Measurements from ENCODE around the gene PAX1.

PAX1 gene

GRCh38 chr20:21709535-21709904 lies 4.1 kb downstream of the PAX1 start:
- H3K4me1 Mint-ChIP-seq (ENCODE audit: low read depth): peaks cover 2% of the 10 kb centered on the region
- no peaks in the 10 kb centered on the region for H3K9me3 Mint-ChIP-seq
- no peak overlapping the region for H3K4me3 Mint-ChIP-seq
- H3K27me3 Mint-ChIP-seq (ENCODE audit: low read depth): peaks cover 82% of the 10 kb centered on the region
- peaks cover 2% of the 10 kb centered on the region for H3K36me3 Mint-ChIP-seq (ENCODE audit: low read depth)
- H3K27ac Mint-ChIP-seq: no peak overlapping the region

GRCh38 chr20:21710341-21710740 lies 4.9 kb downstream of the PAX1 start:
- H3K9me3 Mint-ChIP-seq: no peaks in the 10 kb centered on the region
- no peak overlapping the region for H3K27ac Mint-ChIP-seq
- peaks cover 2% of the 10 kb centered on the region for H3K36me3 Mint-ChIP-seq (ENCODE audit: low read depth)
- no peaks in the 10 kb centered on the region for H3K4me1 Mint-ChIP-seq (ENCODE audit: low read depth)
- H3K27me3 Mint-ChIP-seq (ENCODE audit: low read depth): peaks cover 82% of the 10 kb centered on the region
- H3K4me3 Mint-ChIP-seq: no peak overlapping the region

GRCh38 chr20:21710863-21711431 lies 5.5 kb downstream of the PAX1 start:
- H3K4me3 Mint-ChIP-seq: no peak overlapping the region
- no peak overlapping the region for H3K27ac Mint-ChIP-seq
- peaks cover 86% of the 10 kb centered on the region for H3K27me3 Mint-ChIP-seq (ENCODE audit: low read depth)
- peaks cover 2% of the 10 kb centered on the region for H3K36me3 Mint-ChIP-seq (ENCODE audit: low read depth)
- no peaks in the 10 kb centered on the region for H3K4me1 Mint-ChIP-seq (ENCODE audit: low read depth)
- no peaks in the 10 kb centered on the region for H3K9me3 Mint-ChIP-seq

- H3K9me3 Mint-ChIP-seq: no peaks in the 10 kb centered on the region
Observed at GRCh38 chr20:21712443-21713059, 7.1 kb downstream of the PAX1 start.

GRCh38 chr20:21713470-21713869 lies 8.0 kb downstream of the PAX1 start:
- H3K4me3 Mint-ChIP-seq: no peak overlapping the region
- no peak overlapping the region for H3K27ac Mint-ChIP-seq
- no peaks in the 10 kb centered on the region for H3K9me3 Mint-ChIP-seq
- no peaks in the 10 kb centered on the region for H3K36me3 Mint-ChIP-seq (ENCODE audit: low read depth)
- peaks cover 77% of the 10 kb centered on the region for H3K27me3 Mint-ChIP-seq (ENCODE audit: low read depth)
- no peaks in the 10 kb centered on the region for H3K4me1 Mint-ChIP-seq (ENCODE audit: low read depth)

More at GRCh38 chr20:21712443-21713059, 7.1 kb downstream of the PAX1 start:
- Mint-ChIP-seq H3K27me3 (ENCODE audit: low read depth) (peaks cover 81% of the 10 kb centered on the region), H3K4me1 (ENCODE audit: low read depth) (no peaks in the 10 kb centered on the region), H3K4me3 (no peak overlapping the region), H3K36me3 (ENCODE audit: low read depth) (no peaks in the 10 kb centered on the region), H3K27ac (no peak overlapping the region)

GRCh38 chr20:21713901-21714296 lies 8.4 kb downstream of the PAX1 start:
- H3K4me3 Mint-ChIP-seq: no peak overlapping the region
- H3K36me3 Mint-ChIP-seq (ENCODE audit: low read depth): no peaks in the 10 kb centered on the region
- H3K27me3 Mint-ChIP-seq (ENCODE audit: low read depth): peaks cover 73% of the 10 kb centered on the region
- H3K4me1 Mint-ChIP-seq (ENCODE audit: low read depth): no peaks in the 10 kb centered on the region
- H3K9me3 Mint-ChIP-seq: no peaks in the 10 kb centered on the region
- no peak overlapping the region for H3K27ac Mint-ChIP-seq

GRCh38 chr20:21714297-21715192 lies 9.1 kb downstream of the PAX1 start:
- Mint-ChIP-seq H3K4me3 (no peak overlapping the region), H3K4me1 (ENCODE audit: low read depth) (no peaks in the 10 kb centered on the region), H3K27me3 (ENCODE audit: low read depth) (peaks cover 69% of the 10 kb centered on the region), H3K36me3 (ENCODE audit: low read depth) (no peaks in the 10 kb centered on the region), H3K27ac (peak overlapping the region; percentile 39), H3K9me3 (no peaks in the 10 kb centered on the region)

GRCh38 chr20:21715193-21715881 lies 9.9 kb downstream of the PAX1 start:
- Mint-ChIP-seq H3K27ac (peak overlapping the region; percentile 39), H3K27me3 (ENCODE audit: low read depth) (peaks cover 64% of the 10 kb centered on the region), H3K4me3 (no peak overlapping the region), H3K4me1 (ENCODE audit: low read depth) (no peaks in the 10 kb centered on the region), H3K9me3 (no peaks in the 10 kb centered on the region), H3K36me3 (ENCODE audit: low read depth) (no peaks in the 10 kb centered on the region)

GRCh38 chr20:21719592-21720214 lies 14.2 kb downstream of the PAX1 start:
- Mint-ChIP-seq H3K27me3 (ENCODE audit: low read depth) (peaks cover 30% of the 10 kb centered on the region), H3K9me3 (no peaks in the 10 kb centered on the region), H3K27ac (no peak overlapping the region), H3K36me3 (ENCODE audit: low read depth) (no peaks in the 10 kb centered on the region), H3K4me3 (no peak overlapping the region), H3K4me1 (ENCODE audit: low read depth) (no peaks in the 10 kb centered on the region)

- Mint-ChIP-seq H3K27ac (no peak overlapping the region), H3K36me3 (ENCODE audit: low read depth) (no peaks in the 10 kb centered on the region), H3K4me3 (no peak overlapping the region), H3K27me3 (ENCODE audit: low read depth) (no peaks in the 10 kb centered on the region), H3K4me1 (ENCODE audit: low read depth) (no peaks in the 10 kb centered on the region), H3K9me3 (no peaks in the 10 kb centered on the region)
Observed at GRCh38 chr20:21725892-21726291, 20.4 kb downstream of the PAX1 start.

GRCh38 chr20:21729316-21729715 lies 23.9 kb downstream of the PAX1 start:
- Mint-ChIP-seq H3K36me3 (ENCODE audit: low read depth) (no peaks in the 10 kb centered on the region), H3K4me1 (ENCODE audit: low read depth) (no peaks in the 10 kb centered on the region), H3K27ac (no peak overlapping the region), H3K9me3 (no peaks in the 10 kb centered on the region), H3K27me3 (ENCODE audit: low read depth) (no peaks in the 10 kb centered on the region), H3K4me3 (no peak overlapping the region)

- no peaks in the 10 kb centered on the region for H3K9me3 Mint-ChIP-seq
- no peak overlapping the region for H3K27ac Mint-ChIP-seq
- no peak overlapping the region for H3K4me3 Mint-ChIP-seq
- H3K27me3 Mint-ChIP-seq (ENCODE audit: low read depth): no peaks in the 10 kb centered on the region
- H3K4me1 Mint-ChIP-seq (ENCODE audit: low read depth): no peaks in the 10 kb centered on the region
- H3K36me3 Mint-ChIP-seq (ENCODE audit: low read depth): no peaks in the 10 kb centered on the region
Observed at GRCh38 chr20:21739161-21739560, 33.7 kb downstream of the PAX1 start.

- Mint-ChIP-seq H3K4me3 (no peak overlapping the region), H3K9me3 (no peaks in the 10 kb centered on the region), H3K36me3 (ENCODE audit: low read depth) (no peaks in the 10 kb centered on the region), H3K27me3 (ENCODE audit: low read depth) (no peaks in the 10 kb centered on the region), H3K27ac (no peak overlapping the region), H3K4me1 (ENCODE audit: low read depth) (no peaks in the 10 kb centered on the region)
Observed at GRCh38 chr20:21739682-21740081, 34.2 kb downstream of the PAX1 start.

- no peak overlapping the region for H3K27ac Mint-ChIP-seq
- H3K36me3 Mint-ChIP-seq (ENCODE audit: low read depth): no peaks in the 10 kb centered on the region
- H3K27me3 Mint-ChIP-seq (ENCODE audit: low read depth): no peaks in the 10 kb centered on the region
- no peaks in the 10 kb centered on the region for H3K4me1 Mint-ChIP-seq (ENCODE audit: low read depth)
- H3K9me3 Mint-ChIP-seq: no peaks in the 10 kb centered on the region
- no peak overlapping the region for H3K4me3 Mint-ChIP-seq
Observed at GRCh38 chr20:21741266-21741665, 35.8 kb downstream of the PAX1 start.
